ENCODE measurements around the gene TMUB2. TPM values are rescaled to one million over a fixed set of nuclear protein-coding genes. Genes with fewer than 3 reads are reported as not detected.

Gene TMUB2
- total and polyA plus RNA-seq, 9 of the 15 experiments (the other 6 are each of a cell fraction or from before 2014, with no cell fraction given) = 4.1 to 29.8 (median 16.3) TPM

GRCh38 chr17:44137891-44138709 lies 48.7 kb upstream of the TMUB2 start (continued):
- no peak for TF ChIP-seq PRMT5 (CRISPR knock-in tag; IDR thresholded peaks at IDR 0.05)
- 0 out of 2 replicates have a peak, but pooled peaks have one; percentile 11 for TF ChIP-seq CBFA2T2 (conservative IDR thresholded peaks at IDR 0.05)
- TF ChIP-seq USF2 (CRISPR knock-in tag; IDR thresholded peaks at IDR 0.05) = no peak
- no peak for TF ChIP-seq BRCA1 (IDR thresholded peaks at IDR 0.05)
- no peak for TF ChIP-seq BRCA1 (CRISPR knock-in tag; IDR thresholded peaks at IDR 0.05)
- peak; percentile 89 for TF ChIP-seq ZBTB2 (IDR thresholded peaks at IDR 0.05)
- TF ChIP-seq GATAD2B (IDR thresholded peaks at IDR 0.05; ENCODE audit: borderline replicate concordance) = peak; percentile 85
- TF ChIP-seq MNT (conservative IDR thresholded peaks at IDR 0.05) = peak; percentile 79 to 87
- peak; percentile 65 for TF ChIP-seq GABPB1 (CRISPR knock-in tag; IDR thresholded peaks at IDR 0.05)
- peak; percentile 33 for TF ChIP-seq CCNT2 (IDR thresholded peaks at IDR 0.05; ENCODE audit: borderline replicate concordance, extremely low read depth, insufficient read length, low read depth, low read length)
- peak; percentile 26 for TF ChIP-seq HDAC3 (IDR thresholded peaks at IDR 0.05; ENCODE audit: borderline replicate concordance, partially characterized antibody)
- TF ChIP-seq TAF1 (IDR thresholded peaks at IDR 0.05; ENCODE audit: control insufficient read depth, extremely low read depth, insufficient read depth, low read length, severe bottlenecking) = peak; percentile 49
- TF ChIP-seq REST (IDR thresholded peaks at IDR 0.05; ENCODE audit: borderline replicate concordance) = peak; percentile 93
- TF ChIP-seq REST (CRISPR knock-in tag; IDR thresholded peaks at IDR 0.05; ENCODE audit: low read depth) = no peak
- no peak for TF ChIP-seq NR2C2 (CRISPR knock-in tag; IDR thresholded peaks at IDR 0.05)
- no peak for TF ChIP-seq NR2C2 (tag; IDR thresholded peaks at IDR 0.05)

All from K562 (cell line).